Activated T-helper 1 cell treated with anti-CD3 and anti-CD28 coated beads, Interleukin-12 subunit alpha, Interleukin-12 subunit beta, Interleukin-2, Interleukin-4 antibody, amounts not matched to agents 30 ng/mL and 10 ng/mL and 1 ng/mL, durations not matched to agents 14 hours and 24 hours and 36 hours (primary cell): Measurements from ENCODE around the gene ZNF436. TPM values are rescaled to one million over a fixed set of nuclear protein-coding genes. Genes with fewer than 3 reads are reported as not detected.

Experiments
- DNase-seq: peaks from one replicate; pipeline ENCODE4 v3.0.0; 2021; ENCODE audit warnings: low spot score
- H3K27ac Mint-ChIP-seq: one replicate; pipeline ENCODE4 v1.8.0; 2021; ENCODE audit warnings: mild to moderate bottlenecking, mixed read lengths
- H3K27me3 Mint-ChIP-seq: one replicate; pipeline ENCODE4 v1.8.0; 2022; ENCODE audit warnings: mild to moderate bottlenecking, moderate library complexity, mixed read lengths; ENCODE audit not compliant: insufficient read depth
- H3K36me3 Mint-ChIP-seq: one replicate; pipeline ENCODE4 v1.8.0; 2021; ENCODE audit warnings: low read depth, mixed read lengths
- H3K4me1 Mint-ChIP-seq: one replicate; pipeline ENCODE4 v1.8.0; 2021; ENCODE audit warnings: low read depth, mixed read lengths
- H3K4me3 Mint-ChIP-seq: one replicate; pipeline ENCODE4 v1.8.0; 2021; ENCODE audit warnings: mild to moderate bottlenecking, moderate library complexity, mixed read lengths
- H3K9me3 Mint-ChIP-seq: one replicate; pipeline ENCODE4 v1.8.0; 2021; ENCODE audit warnings: mixed read lengths
- intact Hi-C: fragments of 100-400 bp; cut with micrococcal nuclease; formaldehyde crosslinking; loops from one replicate; pipeline ENCODE4 v1.15.1; 2024
- total RNA-seq: library from RNA; stranded (reverse); gene quantifications from 2 replicates; pipeline ENCODE4 v1.2.3, GENCODE V29; 2022

Gene ZNF436
- total RNA-seq, 1 donor from 2014 or later: 4.6 TPM

GRCh38 chr1:23345920-23346319 is 23.7 kb downstream of the ZNF436 start:
- no peak overlapping the region for H3K27ac Mint-ChIP-seq
- H3K36me3 Mint-ChIP-seq: peaks cover 10% of the 10 kb centered on the region
- peaks cover 2% of the 10 kb centered on the region for H3K27me3 Mint-ChIP-seq
- intact Hi-C loops: loop anchor here (2.0 to 10.0 kb wide), 3 partner anchors 185 to 429 kb away; partner anchors contain the start of genes E2F2, ELOA and PITHD1
- H3K4me1 Mint-ChIP-seq: peaks cover 32% of the 10 kb centered on the region
- no peaks in the 10 kb centered on the region for H3K9me3 Mint-ChIP-seq
- DNase-seq: no peak
- H3K4me3 Mint-ChIP-seq: peak overlapping the region; percentile 39

- peak overlapping the region; percentile 100 for H3K27ac Mint-ChIP-seq
- peak overlapping the region; percentile 94 for H3K4me3 Mint-ChIP-seq
- intact Hi-C loops: loop anchor here (1.0 to 10.0 kb wide), 6 partner anchors 23 to 2003 kb away; partner anchors contain the start of genes E2F2, ELOA and PITHD1
- no peak for DNase-seq
- peaks cover 41% of the 10 kb centered on the region for H3K4me1 Mint-ChIP-seq
- peaks cover 16% of the 10 kb centered on the region for H3K36me3 Mint-ChIP-seq
- H3K9me3 Mint-ChIP-seq: no peaks in the 10 kb centered on the region
- peaks cover 2% of the 10 kb centered on the region for H3K27me3 Mint-ChIP-seq
Observed at GRCh38 chr1:23344987-23345472, 24.6 kb downstream of the ZNF436 start.

DNA sequence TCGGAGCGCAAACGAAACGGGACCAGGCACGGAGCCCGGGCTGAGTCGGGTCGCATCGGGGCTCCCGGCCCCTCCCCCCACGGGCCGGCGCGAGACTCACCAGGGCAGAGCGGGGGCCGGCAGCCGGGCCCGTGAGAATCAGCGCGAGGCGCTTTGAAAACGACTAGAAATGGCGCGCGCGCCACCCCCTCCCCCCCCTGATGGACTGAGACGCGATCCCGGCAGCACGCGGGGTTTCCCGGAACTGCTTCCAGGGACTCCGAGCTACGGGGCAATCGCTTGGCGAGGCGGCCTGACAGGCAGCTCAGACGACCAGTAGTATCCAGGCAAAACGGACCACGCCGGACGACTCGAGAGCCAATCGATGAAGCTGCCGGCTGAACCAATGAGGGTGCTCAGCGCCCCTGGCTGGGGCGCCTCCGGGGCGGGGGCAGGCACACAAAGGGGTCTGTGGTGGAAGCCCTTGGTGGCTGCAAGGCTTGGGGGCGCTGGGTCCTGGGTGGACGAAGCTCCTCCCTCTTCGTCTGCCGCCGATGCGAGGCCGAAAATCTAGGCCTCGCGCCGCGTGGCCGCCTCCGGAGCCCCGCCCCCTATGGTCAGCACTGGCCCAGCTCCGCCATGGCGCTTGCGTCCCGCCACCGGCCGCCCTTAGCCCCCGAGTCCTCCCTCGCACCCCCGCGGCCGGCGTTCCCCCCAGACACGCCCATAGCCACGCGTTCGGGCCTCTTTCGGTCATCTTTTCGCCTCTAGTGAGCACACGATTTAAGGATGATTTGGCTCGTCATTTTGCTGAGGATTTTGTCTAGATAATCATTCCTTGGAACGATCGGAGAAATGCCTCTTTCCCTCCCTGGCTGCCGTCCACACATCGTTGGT is 25.3 kb downstream of the ZNF436 start, which contains the start of gene HNRNPR:
Gene HNRNPR (minus strand): TSS at position 174 of the 876 bp plus-strand sequence. CDS start 3,276 bp downstream, outside the sequence.
- intact Hi-C loops: loop anchor here (1.0 to 10.0 kb wide), 6 partner anchors 24 to 2002 kb away; partner anchors contain the start of genes E2F2, ELOA and PITHD1
- Mint-ChIP-seq H3K27me3 (peaks cover 2% of the 10 kb centered on the region), H3K4me1 (peaks cover 48% of the 10 kb centered on the region), H3K36me3 (peaks cover 19% of the 10 kb centered on the region), H3K27ac (peak within 1 kb of the TSS; percentile 100), H3K4me3 (peak within 1 kb of the TSS; percentile 94), H3K9me3 (no peaks in the 10 kb centered on the region)
- DNase-seq: peak; percentile 98

GRCh38 chr1:23343221-23344110 is 26.2 kb downstream of the ZNF436 start:
- Mint-ChIP-seq H3K9me3 (no peaks in the 10 kb centered on the region), H3K4me3 (peak overlapping the region; percentile 92), H3K4me1 (peaks cover 55% of the 10 kb centered on the region), H3K36me3 (peaks cover 22% of the 10 kb centered on the region), H3K27me3 (peaks cover 2% of the 10 kb centered on the region), H3K27ac (peak overlapping the region; percentile 96)
- peak; percentile 50 for DNase-seq
- intact Hi-C loops: loop anchor here (1.0 to 10.0 kb wide), 8 partner anchors 25 to 2001 kb away; partner anchors contain the start of genes ASAP3, E2F2, ELOA and LUZP1

DNA sequence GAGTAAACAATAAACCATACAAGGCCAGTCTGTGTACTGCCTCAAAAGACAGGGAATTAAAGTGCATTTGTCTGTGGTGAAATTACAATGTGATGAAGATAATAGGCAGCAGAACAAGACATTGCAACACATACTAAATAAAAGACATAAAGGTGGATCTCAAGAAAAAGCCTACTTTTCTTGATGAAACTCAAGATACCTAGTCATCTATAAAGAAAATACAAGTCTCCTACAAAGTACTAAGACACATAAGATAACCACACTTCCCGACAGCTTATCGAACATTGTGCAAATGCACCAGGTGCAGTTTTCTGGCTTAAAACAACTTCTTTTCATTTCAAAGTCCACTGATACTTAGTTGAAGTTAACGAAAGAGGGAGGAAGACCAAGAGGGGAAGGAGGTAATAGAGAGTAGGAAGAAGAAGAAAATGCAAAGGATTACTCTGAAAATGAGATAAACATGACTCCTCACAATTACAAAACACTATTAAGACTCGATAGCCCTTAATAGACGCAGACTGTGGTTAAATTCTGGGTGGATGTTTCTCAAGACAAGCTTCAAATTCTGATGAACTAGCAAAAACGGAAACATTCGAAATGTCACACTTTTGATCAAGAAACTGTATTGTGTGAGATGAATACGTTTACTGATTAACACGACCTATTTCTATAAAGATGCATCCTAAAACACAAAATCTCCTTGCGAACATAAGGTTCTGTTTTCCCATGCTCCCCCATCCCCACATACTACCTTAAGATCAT is 27.5 kb downstream of the ZNF436 start:
- peaks cover 65% of the 10 kb centered on the region for H3K4me1 Mint-ChIP-seq
- H3K36me3 Mint-ChIP-seq: peaks cover 30% of the 10 kb centered on the region
- peak overlapping the region; percentile 96 for H3K27ac Mint-ChIP-seq
- H3K9me3 Mint-ChIP-seq: no peaks in the 10 kb centered on the region
- DNase-seq: no peak
- intact Hi-C loops: loop anchor here (2.0 to 10.0 kb wide), 4 partner anchors 143 to 2000 kb away; partner anchors contain the start of genes ASAP3, ELOA and PITHD1
- H3K4me3 Mint-ChIP-seq: peak overlapping the region; percentile 92
- peaks cover 2% of the 10 kb centered on the region for H3K27me3 Mint-ChIP-seq

DNA sequence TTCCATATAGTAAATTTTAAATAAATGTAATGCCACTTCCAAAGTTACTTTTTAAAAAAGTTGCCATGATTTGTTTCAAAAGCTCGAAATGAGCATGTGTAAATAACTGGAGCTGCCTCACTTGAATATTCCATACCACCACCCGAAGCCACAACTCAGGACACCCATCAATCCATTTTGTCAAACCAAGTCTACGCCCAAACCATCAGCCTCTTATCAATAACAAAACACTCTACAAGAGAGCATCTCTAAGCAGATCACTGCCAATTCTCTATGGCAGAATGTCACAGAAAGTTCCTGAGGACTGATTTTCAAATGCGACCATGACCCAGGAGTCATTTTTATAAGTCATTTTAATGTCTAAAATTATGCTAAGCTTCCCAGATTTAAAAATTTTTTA is 30.0 kb downstream of the ZNF436 start:
- DNase-seq: no peak
- H3K36me3 Mint-ChIP-seq: peaks cover 41% of the 10 kb centered on the region
- peak overlapping the region; percentile 25 for H3K27ac Mint-ChIP-seq
- intact Hi-C loops: loop anchor here (5.0 to 10.0 kb wide), 3 partner anchors 405 to 1997 kb away; partner anchors contain the start of genes ELOA and PITHD1
- H3K27me3 Mint-ChIP-seq: no peaks in the 10 kb centered on the region
- H3K4me1 Mint-ChIP-seq: peaks cover 62% of the 10 kb centered on the region
- H3K4me3 Mint-ChIP-seq: peak overlapping the region; percentile 16
- no peaks in the 10 kb centered on the region for H3K9me3 Mint-ChIP-seq

DNA sequence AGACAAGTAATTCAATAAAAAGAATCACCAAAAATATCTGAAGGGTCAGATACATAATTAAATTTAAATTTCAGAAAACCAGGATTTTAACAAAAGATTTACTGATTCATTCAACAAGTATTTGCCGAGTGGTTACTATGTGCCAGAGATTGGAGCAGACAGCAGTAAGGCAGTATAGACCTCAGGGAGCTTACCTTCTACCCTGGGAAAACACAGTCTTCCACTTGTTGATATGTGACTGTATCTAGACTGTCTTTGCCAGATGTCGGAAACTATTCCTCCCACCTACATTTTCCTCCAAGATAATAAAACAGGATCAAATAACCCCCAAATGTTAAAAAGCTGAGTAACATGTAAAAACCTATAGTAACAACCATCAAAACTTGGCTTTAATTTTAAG is 31.8 kb downstream of the ZNF436 start:
- Mint-ChIP-seq H3K4me1 (peaks cover 55% of the 10 kb centered on the region), H3K36me3 (peaks cover 50% of the 10 kb centered on the region), H3K9me3 (no peaks in the 10 kb centered on the region), H3K27ac (no peak overlapping the region), H3K4me3 (no peak overlapping the region), H3K27me3 (no peaks in the 10 kb centered on the region)
- intact Hi-C loops: no loop called here
- DNase-seq: no peak

- Mint-ChIP-seq H3K4me3 (no peak overlapping the region), H3K4me1 (peaks cover 21% of the 10 kb centered on the region), H3K27ac (peak overlapping the region; percentile 34), H3K36me3 (peaks cover 51% of the 10 kb centered on the region), H3K27me3 (no peaks in the 10 kb centered on the region), H3K9me3 (no peaks in the 10 kb centered on the region)
- no peak for DNase-seq
- intact Hi-C loops: loop anchor here (5.0 kb wide), 1 partner anchor 36 kb away; the partner anchor contains the start of gene ZNF436
Observed at GRCh38 chr1:23331713-23332112, 37.9 kb downstream of the ZNF436 start.

GRCh38 chr1:23330846-23331245 is 38.8 kb downstream of the ZNF436 start:
- Mint-ChIP-seq H3K36me3 (peaks cover 54% of the 10 kb centered on the region), H3K27me3 (no peaks in the 10 kb centered on the region), H3K4me1 (peaks cover 26% of the 10 kb centered on the region), H3K27ac (no peak overlapping the region), H3K9me3 (no peaks in the 10 kb centered on the region), H3K4me3 (no peak overlapping the region)
- intact Hi-C loops: loop anchor here (5.0 kb wide), 1 partner anchor 36 kb away; the partner anchor contains the start of gene ZNF436
- no peak for DNase-seq

GRCh38 chr1:23325393-23325792 is 44.2 kb downstream of the ZNF436 start:
- Mint-ChIP-seq H3K4me1 (peaks cover 30% of the 10 kb centered on the region), H3K27me3 (no peaks in the 10 kb centered on the region), H3K9me3 (no peaks in the 10 kb centered on the region), H3K27ac (no peak overlapping the region), H3K36me3 (peaks cover 48% of the 10 kb centered on the region), H3K4me3 (no peak overlapping the region)
- DNase-seq: no peak
- intact Hi-C loops: no loop called here

DNA sequence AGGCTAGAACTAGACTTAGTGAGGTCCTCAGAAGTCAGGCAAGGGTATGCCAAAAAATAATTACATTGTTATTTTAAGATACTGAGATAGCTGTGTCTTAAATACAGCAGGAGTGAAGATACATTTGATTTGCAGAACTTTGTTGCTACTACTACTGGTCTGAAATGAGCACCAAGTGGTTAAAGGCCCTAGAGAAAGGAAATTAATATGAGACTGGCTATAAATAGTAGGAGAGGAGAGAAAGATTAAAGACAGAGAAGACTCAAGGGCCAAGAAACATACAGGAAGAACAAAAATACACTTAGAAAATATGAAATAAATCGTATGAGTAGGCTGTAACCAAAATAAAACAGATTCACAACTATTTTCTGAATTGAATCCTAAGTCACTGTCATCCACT is 46.9 kb downstream of the ZNF436 start:
- H3K36me3 Mint-ChIP-seq: peaks cover 53% of the 10 kb centered on the region

More for the DNA sequence above, 46.9 kb downstream of the ZNF436 start:
- intact Hi-C loops: no loop called here
- Mint-ChIP-seq H3K4me1 (peaks cover 20% of the 10 kb centered on the region), H3K9me3 (no peaks in the 10 kb centered on the region), H3K27ac (no peak overlapping the region), H3K27me3 (no peaks in the 10 kb centered on the region), H3K4me3 (no peak overlapping the region)
- DNase-seq: no peak
